CD4-positive, alpha-beta T cell treated with Interleukin-2 at 100 ng/mL for 4 hours (primary cell): ENCODE measurements around the gene VPS50.

Experiments used
- DNase-seq: peaks from one replicate; pipeline ENCODE4 v3.0.0-alpha.2; 2020; ENCODE audit warnings: low spot score

Gene VPS50

DNA sequence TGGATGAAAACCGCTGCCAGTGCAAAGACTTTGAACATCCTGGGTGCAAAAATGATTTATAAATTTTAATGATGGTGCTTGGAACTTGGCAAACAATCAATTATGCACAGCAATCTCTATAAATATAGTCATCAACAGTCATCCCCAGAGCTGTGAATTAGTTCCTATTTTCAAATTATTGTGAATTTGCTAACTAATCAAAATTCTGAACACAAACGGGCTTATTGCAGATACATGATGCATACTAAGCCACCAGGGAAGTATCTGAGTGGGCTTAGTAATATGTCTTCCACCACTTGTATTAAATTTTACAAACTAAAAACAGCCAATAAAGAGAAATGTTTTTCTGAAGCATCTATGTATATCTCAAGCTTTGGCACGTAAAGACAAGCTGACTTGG, 177.2 kb downstream of the VPS50 start:
- DNase-seq: no peak
